A549 (cell line): ENCODE results near the gene PRELP. TPM values are rescaled to one million over a fixed set of nuclear protein-coding genes. Genes with fewer than 3 reads are reported as not detected.
A peak's percentile ranks its signal among the peaks of the same experiment; 100 is the strongest.

Experiments
- ATAC-seq, 2 experiments: fragments of 200-7000 bp in 1 of 2; fragments of >200 bp in 1 of 2; cut with Nextera tagmentation in 1 of 2; cut with Tn5 transposase in 1 of 2; 3 replicates each; pipeline versions ENCODE4 v1.8.0 to v1.9.1; 2018 to 2020; ENCODE audit warnings: mild to moderate bottlenecking in 1 of 2, moderate library complexity in 1 of 2
- CTCF ChIA-PET: fragments of 300-600 bp; sonication (Branson Sonifier 250); formaldehyde crosslinking; extraction: SDS; loops from one replicate; lab custom pipeline; 2021; ENCODE audit warnings: antibody characterized with exemption, inconsistent platforms; lab: Yijun Ruan, JAX
- POLR2A ChIA-PET: fragments of 350-600 bp; formaldehyde crosslinking; extraction: SDS; loops from one replicate; lab custom pipeline; 2021; ENCODE audit warnings: antibody characterized with exemption, inconsistent platforms; lab: Yijun Ruan, JAX
- DNase-seq, 2 experiments: peaks; one replicate each; pipeline versions ENCODE4 v3.0.0 to v3.0.0-alpha.2; 2011 to 2016; ENCODE audit warnings: low read depth in 1 of 2, low spot score in 1 of 2
- FAIRE-seq: peaks from 2 replicates; lab custom pipeline; 2011; peaks lifted over from hg19 to GRCh38; lab: Jason Lieb, UNC
- H3K27ac ChIP-seq, 2 experiments: fragments of >200 bp; sonication (Bioruptor Twin); formaldehyde crosslinking; 3 replicates each; pipeline ENCODE4 v1.5.1; 2016 to 2017
- H3K4me1 ChIP-seq: fragments of >200 bp; sonication (Bioruptor Twin); formaldehyde crosslinking; 3 replicates; pipeline ENCODE4 v1.6.1; 2016
- H3K4me2 ChIP-seq: fragments of >200 bp; sonication (Bioruptor Twin); formaldehyde crosslinking; 3 replicates; pipeline ENCODE4 v1.6.1; 2016
- H3K4me3 ChIP-seq: fragments of >200 bp; sonication (Bioruptor Twin); formaldehyde crosslinking; 3 replicates; pipeline ENCODE4 v1.5.1; 2016
- H3K9me3 ChIP-seq: fragments of >200 bp; sonication (Bioruptor Twin); formaldehyde crosslinking; 3 replicates; pipeline ENCODE4 v1.6.1; 2016
- CEBPB ChIP-seq, 2 experiments: fragments of >200 bp in 1 of 2; sonication (Bioruptor Twin) in 1 of 2; formaldehyde crosslinking in 1 of 2; IDR thresholded peaks; 2 replicates each; pipeline ENCODE4 v1.6.1; 2012 to 2016
- FOXS1 ChIP-seq: fragments of 250-450 bp; sonication (Bioruptor Pico); IDR thresholded peaks from 2 replicates; pipeline ENCODE4 v1.5.0; 2020; ENCODE audit warnings: mild to moderate bottlenecking, moderate library complexity
- HOXB13 ChIP-seq: fragments of 250-450 bp; sonication (Bioruptor Pico); IDR thresholded peaks from 2 replicates; pipeline ENCODE4 v1.5.0; 2020; ENCODE audit warnings: low read depth, mild to moderate bottlenecking, moderate library complexity
- HOXB5 ChIP-seq: fragments of 250-450 bp; sonication (Bioruptor Pico); IDR thresholded peaks from 2 replicates; pipeline ENCODE4 v1.5.0; 2020; ENCODE audit warnings: mild to moderate bottlenecking, moderate library complexity
- KDM1A ChIP-seq: fragments of 200-600 bp; sonication (generic); IDR thresholded peaks from 2 replicates; pipeline ENCODE4 v1.6.1; 2016; ENCODE audit warnings: low read depth, mild to moderate bottlenecking
- MAFK ChIP-seq: fragments of 450-650 bp; IDR thresholded peaks from 2 replicates; pipeline ENCODE4 v1.6.1; 2014; ENCODE audit not compliant: partially characterized antibody
- NPAS2 ChIP-seq: fragments of 250-450 bp; sonication (Bioruptor Pico); IDR thresholded peaks from 2 replicates; pipeline ENCODE4 v1.8.0; 2022; ENCODE audit warnings: mild to moderate bottlenecking, moderate library complexity, borderline replicate concordance
- NR3C1 ChIP-seq: fragments of >200 bp; sonication (Bioruptor Twin); formaldehyde crosslinking; IDR thresholded peaks from 3 replicates; pipeline ENCODE4 v1.6.1; 2017
- PHF8 ChIP-seq: fragments of 200-600 bp; sonication (generic); IDR thresholded peaks from 2 replicates; pipeline ENCODE4 v1.6.1; 2016; ENCODE audit warnings: low read depth, mild to moderate bottlenecking, antibody characterized with exemption, moderate library complexity, borderline replicate concordance
- POLR2A ChIP-seq: IDR thresholded peaks from 2 replicates; pipeline ENCODE4 v1.6.1; 2012; ENCODE audit warnings: mild to moderate bottlenecking, low read length
- RAD21 ChIP-seq, 2 experiments: fragments of >200 bp in 1 of 2; sonication (Bioruptor Twin) in 1 of 2; formaldehyde crosslinking in 1 of 2; IDR thresholded peaks in 1 of 2; conservative IDR thresholded peaks in 1 of 2; 2 replicates in 1 of 2; 3 replicates in 1 of 2; pipeline ENCODE4 v1.6.1; 2012 to 2018; ENCODE audit warnings: inconsistent platforms in 1 of 2
- SMC3 ChIP-seq: fragments of >200 bp; sonication (Bioruptor Twin); formaldehyde crosslinking; IDR thresholded peaks from 3 replicates; pipeline ENCODE4 v1.6.1; 2018; ENCODE audit warnings: inconsistent platforms
- TP53 ChIP-seq: fragments of 250-450 bp; sonication (Bioruptor Pico); IDR thresholded peaks from 2 replicates; pipeline ENCODE4 v1.5.0; 2021; ENCODE audit warnings: mild to moderate bottlenecking, moderate library complexity
- ZSCAN20 ChIP-seq: fragments of 250-450 bp; sonication (Bioruptor Pico); IDR thresholded peaks from 2 replicates; pipeline ENCODE4 v1.8.0; 2022; ENCODE audit warnings: mild to moderate bottlenecking, moderate library complexity
- WGBS: methylation state at CpG from one replicate; pipeline ENCODE4 v1.1.6; 2017; ENCODE audit errors: missing lambda C conversion rate; 5-methylcytosine and 5-hydroxymethylcytosine counted together
- polyA plus RNA-seq, 4 experiments: library from polyadenylated mRNA; depleted of rRNA in 3 of 4; stranded (reverse); fragments of >200 nt; fragmentation: RNase III in 1 of 4; extraction: RNeasy Plus Mini Kit Qiagen cat#74134 plus additional on column Dnase treatment in 1 of 4; gene quantifications; 2 replicates in 3 of 4; 3 replicates in 1 of 4; pipeline ENCODE4 v1.2.3, GENCODE V29; 2011 to 2017
- TF ChIP-seq, protein P1 (sequence below): fragments of 200-600 bp; sonication (generic); IDR thresholded peaks from 2 replicates; pipeline ENCODE4 v1.6.1; 2016; ENCODE audit warnings: antibody characterized with exemption, mild to moderate bottlenecking, moderate library complexity
- TF ChIP-seq, protein P2 (sequence below): fragments of >200 bp; sonication (Bioruptor Twin); formaldehyde crosslinking; IDR thresholded peaks from 2 replicates; pipeline ENCODE4 v1.6.1; 2016
- TF ChIP-seq, protein P3 (sequence below): IDR thresholded peaks from 2 replicates; pipeline ENCODE4 v1.6.1; 2012
- TF ChIP-seq, protein P4 (sequence below): fragments of >200 bp; sonication (Bioruptor Twin); formaldehyde crosslinking; IDR thresholded peaks from 3 replicates; pipeline ENCODE4 v1.5.1; 2016
- TF ChIP-seq, protein P5 (sequence below): IDR thresholded peaks from 2 replicates; pipeline ENCODE4 v1.6.1; 2012; ENCODE audit warnings: low read depth, borderline replicate concordance
- TF ChIP-seq, protein P6 (sequence below): fragments of 150-350 bp; IDR thresholded peaks from 2 replicates; pipeline ENCODE4 v1.6.1; 2014; ENCODE audit warnings: low read depth, mild to moderate bottlenecking, low read length

Gene PRELP
- polyA plus RNA-seq, 2 of the 4 experiments (the other 2 are of a cell fraction) = not detected

DNA sequence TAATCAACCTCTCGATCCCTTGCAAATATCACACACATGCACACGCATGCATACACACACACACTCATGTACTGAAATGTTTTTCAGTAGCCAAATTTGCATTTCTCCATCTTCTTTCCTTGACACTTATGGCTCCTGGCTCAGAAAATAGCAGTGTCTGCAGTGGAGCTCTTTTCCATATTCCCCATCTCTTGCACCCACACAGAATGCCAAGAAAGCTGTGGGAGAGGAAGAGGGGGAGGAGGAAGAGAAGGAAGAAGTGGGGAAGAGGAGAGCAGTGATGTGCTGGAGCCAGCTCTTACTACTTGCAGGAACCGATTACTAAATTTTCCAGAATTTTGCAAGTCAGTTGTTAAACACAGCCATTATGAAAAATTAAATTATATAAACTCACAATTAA, 28.2 kb downstream of the PRELP start:
- no peak overlapping the region for H3K27ac ChIP-seq
- H3K4me2 ChIP-seq = no peak overlapping the region
- CTCF ChIA-PET = interaction anchor here (0.8 to 10.9 kb wide), 55 partner anchors 8 to 635 kb away, joined by 3 to 343 read pairs (median 7); partner anchors contain the start of genes ATP2B4, FMOD, LAX1 and OPTC
- TF ChIP-seq, protein P1, sequence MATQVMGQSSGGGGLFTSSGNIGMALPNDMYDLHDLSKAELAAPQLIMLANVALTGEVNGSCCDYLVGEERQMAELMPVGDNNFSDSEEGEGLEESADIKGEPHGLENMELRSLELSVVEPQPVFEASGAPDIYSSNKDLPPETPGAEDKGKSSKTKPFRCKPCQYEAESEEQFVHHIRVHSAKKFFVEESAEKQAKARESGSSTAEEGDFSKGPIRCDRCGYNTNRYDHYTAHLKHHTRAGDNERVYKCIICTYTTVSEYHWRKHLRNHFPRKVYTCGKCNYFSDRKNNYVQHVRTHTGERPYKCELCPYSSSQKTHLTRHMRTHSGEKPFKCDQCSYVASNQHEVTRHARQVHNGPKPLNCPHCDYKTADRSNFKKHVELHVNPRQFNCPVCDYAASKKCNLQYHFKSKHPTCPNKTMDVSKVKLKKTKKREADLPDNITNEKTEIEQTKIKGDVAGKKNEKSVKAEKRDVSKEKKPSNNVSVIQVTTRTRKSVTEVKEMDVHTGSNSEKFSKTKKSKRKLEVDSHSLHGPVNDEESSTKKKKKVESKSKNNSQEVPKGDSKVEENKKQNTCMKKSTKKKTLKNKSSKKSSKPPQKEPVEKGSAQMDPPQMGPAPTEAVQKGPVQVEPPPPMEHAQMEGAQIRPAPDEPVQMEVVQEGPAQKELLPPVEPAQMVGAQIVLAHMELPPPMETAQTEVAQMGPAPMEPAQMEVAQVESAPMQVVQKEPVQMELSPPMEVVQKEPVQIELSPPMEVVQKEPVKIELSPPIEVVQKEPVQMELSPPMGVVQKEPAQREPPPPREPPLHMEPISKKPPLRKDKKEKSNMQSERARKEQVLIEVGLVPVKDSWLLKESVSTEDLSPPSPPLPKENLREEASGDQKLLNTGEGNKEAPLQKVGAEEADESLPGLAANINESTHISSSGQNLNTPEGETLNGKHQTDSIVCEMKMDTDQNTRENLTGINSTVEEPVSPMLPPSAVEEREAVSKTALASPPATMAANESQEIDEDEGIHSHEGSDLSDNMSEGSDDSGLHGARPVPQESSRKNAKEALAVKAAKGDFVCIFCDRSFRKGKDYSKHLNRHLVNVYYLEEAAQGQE = no peak
- TF ChIP-seq PHF8 = no peak
- TF ChIP-seq CEBPB (IDR thresholded peaks at IDR 0.05) = no peak
- TF ChIP-seq POLR2A = no peak
- no peak for TF ChIP-seq ZSCAN20 (CRISPR knock-in tag)
- TF ChIP-seq, protein P2, sequence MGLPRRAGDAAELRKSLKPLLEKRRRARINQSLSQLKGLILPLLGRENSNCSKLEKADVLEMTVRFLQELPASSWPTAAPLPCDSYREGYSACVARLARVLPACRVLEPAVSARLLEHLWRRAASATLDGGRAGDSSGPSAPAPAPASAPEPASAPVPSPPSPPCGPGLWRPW = no peak
- TF ChIP-seq, all 56 proteins: peak for 0
- DNase-seq (no peak), ATAC-seq (no peak), FAIRE-seq (no peak)
- H3K4me1 ChIP-seq = peaks cover 21% of the 10 kb centered on the region
- no peaks in the 10 kb centered on the region for H3K9me3 ChIP-seq
- no peak overlapping the region for H3K4me3 ChIP-seq
- 60% methylated on average over 3 of the region's 3 CpGs for WGBS
- POLR2A ChIA-PET = no interaction called here

DNA sequence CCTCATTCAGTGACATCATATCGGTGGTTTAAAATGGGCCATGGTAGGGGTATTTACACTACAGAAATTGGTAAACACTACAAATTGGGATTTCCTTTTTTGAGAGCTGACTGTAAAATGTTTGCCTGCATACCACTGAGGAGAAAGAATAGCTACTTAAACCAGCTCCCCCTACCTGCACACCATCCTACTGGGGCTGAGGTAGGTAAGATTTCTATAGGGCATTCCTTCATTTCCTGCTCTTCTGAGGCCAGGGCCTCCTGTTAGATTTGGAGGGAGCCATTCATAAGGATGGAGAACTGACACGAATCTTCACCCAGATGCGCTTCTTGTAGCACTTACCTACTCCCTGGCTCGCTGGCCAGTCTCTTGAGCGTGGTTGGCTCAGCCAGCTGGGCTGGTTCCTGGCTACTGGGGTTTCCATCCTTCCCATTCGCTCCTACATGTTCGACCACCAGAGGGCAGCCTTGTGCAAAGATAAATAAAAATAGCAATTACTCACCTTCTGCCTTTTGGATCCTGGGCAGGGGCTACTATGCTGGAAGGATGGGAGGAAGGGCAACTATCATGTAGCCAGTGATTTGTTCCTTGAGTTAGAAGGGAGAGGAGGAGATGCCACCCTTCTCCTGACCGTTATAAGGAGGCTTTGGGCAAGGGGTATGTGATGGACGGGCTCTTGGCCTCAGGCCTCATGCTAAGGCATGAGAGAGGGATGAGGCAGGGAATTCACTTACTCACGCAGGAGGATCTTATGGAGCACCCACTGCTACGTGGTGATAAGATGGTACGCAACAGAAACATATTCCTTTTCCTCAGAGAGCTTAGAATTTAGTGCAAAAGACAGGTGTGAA, 29.0 kb downstream of the PRELP start:
- TF ChIP-seq SMC3 (peak; percentile 99), RAD21 (conservative IDR thresholded peaks at IDR 0.05 in 1 of 2, IDR thresholded peaks at IDR 0.05 in 1 of 2) (peak; percentile 87 to 98), KDM1A (no peak), NR3C1 (no peak), MAFK (no peak), NPAS2 (CRISPR knock-in tag) (no peak), HOXB13 (CRISPR knock-in tag) (no peak), FOXS1 (CRISPR knock-in tag) (no peak), TP53 (CRISPR knock-in tag) (no peak), PHF8 (no peak), HOXB5 (CRISPR knock-in tag) (peak; percentile 43; the same call in 1 of the 2 replicates)
- TF ChIP-seq, protein P3, sequence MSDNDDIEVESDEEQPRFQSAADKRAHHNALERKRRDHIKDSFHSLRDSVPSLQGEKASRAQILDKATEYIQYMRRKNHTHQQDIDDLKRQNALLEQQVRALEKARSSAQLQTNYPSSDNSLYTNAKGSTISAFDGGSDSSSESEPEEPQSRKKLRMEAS = no peak
- TF ChIP-seq, protein P2 = no peak
- TF ChIP-seq, protein P1 = no peak
- TF ChIP-seq, protein P4, sequence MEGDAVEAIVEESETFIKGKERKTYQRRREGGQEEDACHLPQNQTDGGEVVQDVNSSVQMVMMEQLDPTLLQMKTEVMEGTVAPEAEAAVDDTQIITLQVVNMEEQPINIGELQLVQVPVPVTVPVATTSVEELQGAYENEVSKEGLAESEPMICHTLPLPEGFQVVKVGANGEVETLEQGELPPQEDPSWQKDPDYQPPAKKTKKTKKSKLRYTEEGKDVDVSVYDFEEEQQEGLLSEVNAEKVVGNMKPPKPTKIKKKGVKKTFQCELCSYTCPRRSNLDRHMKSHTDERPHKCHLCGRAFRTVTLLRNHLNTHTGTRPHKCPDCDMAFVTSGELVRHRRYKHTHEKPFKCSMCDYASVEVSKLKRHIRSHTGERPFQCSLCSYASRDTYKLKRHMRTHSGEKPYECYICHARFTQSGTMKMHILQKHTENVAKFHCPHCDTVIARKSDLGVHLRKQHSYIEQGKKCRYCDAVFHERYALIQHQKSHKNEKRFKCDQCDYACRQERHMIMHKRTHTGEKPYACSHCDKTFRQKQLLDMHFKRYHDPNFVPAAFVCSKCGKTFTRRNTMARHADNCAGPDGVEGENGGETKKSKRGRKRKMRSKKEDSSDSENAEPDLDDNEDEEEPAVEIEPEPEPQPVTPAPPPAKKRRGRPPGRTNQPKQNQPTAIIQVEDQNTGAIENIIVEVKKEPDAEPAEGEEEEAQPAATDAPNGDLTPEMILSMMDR = peak; percentile 89
- TF ChIP-seq, protein P5, sequence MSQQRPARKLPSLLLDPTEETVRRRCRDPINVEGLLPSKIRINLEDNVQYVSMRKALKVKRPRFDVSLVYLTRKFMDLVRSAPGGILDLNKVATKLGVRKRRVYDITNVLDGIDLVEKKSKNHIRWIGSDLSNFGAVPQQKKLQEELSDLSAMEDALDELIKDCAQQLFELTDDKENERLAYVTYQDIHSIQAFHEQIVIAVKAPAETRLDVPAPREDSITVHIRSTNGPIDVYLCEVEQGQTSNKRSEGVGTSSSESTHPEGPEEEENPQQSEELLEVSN = no peak
- TF ChIP-seq, protein P6, sequence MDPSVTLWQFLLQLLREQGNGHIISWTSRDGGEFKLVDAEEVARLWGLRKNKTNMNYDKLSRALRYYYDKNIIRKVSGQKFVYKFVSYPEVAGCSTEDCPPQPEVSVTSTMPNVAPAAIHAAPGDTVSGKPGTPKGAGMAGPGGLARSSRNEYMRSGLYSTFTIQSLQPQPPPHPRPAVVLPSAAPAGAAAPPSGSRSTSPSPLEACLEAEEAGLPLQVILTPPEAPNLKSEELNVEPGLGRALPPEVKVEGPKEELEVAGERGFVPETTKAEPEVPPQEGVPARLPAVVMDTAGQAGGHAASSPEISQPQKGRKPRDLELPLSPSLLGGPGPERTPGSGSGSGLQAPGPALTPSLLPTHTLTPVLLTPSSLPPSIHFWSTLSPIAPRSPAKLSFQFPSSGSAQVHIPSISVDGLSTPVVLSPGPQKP = no peak
- Histone ChIP-seq H3K27ac (peak overlapping the region in 1 of 2 experiments; percentile 24; a peak in 2 of 6 replicates), H3K9me3 (no peaks in the 10 kb centered on the region), H3K4me2 (peak overlapping the region; percentile 28; the same call in 1 of the 3 replicates), H3K4me1 (peaks cover 22% of the 10 kb centered on the region), H3K4me3 (no peak overlapping the region)
- FAIRE-seq (no peak), DNase-seq (peak; percentile 75 to 90), ATAC-seq (peak; percentile 87 to 94)
- 25% methylated on average over 12 of the region's 12 CpGs for WGBS
- ChIA-PET CTCF (interaction anchor here (0.5 to 10.9 kb wide), 76 partner anchors 9 to 635 kb away, joined by 3 to 343 read pairs (median 5); partner anchors contain the start of genes ATP2B4, FMOD, LAX1 and OPTC), POLR2A (interaction anchor here (0.7 to 1.0 kb wide), 3 partner anchors 122 to 177 kb away, joined by 3 to 4 read pairs (median 3); partner anchors contain the start of gene ATP2B4)
